Fibroblast of lung (primary cell): Measurements from ENCODE around the gene HOXC9.

Experiments used
- EZH2 ChIP-seq: IDR thresholded peaks from 2 replicates; pipeline ENCODE4 v1.5.1; 2012; ENCODE audit warnings: low read length, control low read depth, mild to moderate bottlenecking; ENCODE audit errors: missing control alignments
- TF ChIP-seq, protein P1 (sequence below), 2 donors: IDR thresholded peaks in 1 of 2; conservative IDR thresholded peaks in 1 of 2; 1 replicate in 1 of 2; 2 replicates in 1 of 2; pipeline ENCODE4 v1.5.1; 2011 to 2012; ENCODE audit warnings: low read length in 2 of 2, control low read depth in 1 of 2, inconsistent platforms in 1 of 2, low read depth in 1 of 2, mild to moderate bottlenecking in 1 of 2

- TF ChIP-seq, protein P1, sequence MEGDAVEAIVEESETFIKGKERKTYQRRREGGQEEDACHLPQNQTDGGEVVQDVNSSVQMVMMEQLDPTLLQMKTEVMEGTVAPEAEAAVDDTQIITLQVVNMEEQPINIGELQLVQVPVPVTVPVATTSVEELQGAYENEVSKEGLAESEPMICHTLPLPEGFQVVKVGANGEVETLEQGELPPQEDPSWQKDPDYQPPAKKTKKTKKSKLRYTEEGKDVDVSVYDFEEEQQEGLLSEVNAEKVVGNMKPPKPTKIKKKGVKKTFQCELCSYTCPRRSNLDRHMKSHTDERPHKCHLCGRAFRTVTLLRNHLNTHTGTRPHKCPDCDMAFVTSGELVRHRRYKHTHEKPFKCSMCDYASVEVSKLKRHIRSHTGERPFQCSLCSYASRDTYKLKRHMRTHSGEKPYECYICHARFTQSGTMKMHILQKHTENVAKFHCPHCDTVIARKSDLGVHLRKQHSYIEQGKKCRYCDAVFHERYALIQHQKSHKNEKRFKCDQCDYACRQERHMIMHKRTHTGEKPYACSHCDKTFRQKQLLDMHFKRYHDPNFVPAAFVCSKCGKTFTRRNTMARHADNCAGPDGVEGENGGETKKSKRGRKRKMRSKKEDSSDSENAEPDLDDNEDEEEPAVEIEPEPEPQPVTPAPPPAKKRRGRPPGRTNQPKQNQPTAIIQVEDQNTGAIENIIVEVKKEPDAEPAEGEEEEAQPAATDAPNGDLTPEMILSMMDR (conservative IDR thresholded peaks at IDR 0.05 in 1 of 2, IDR thresholded peaks at IDR 0.05 in 1 of 2; ENCODE audit: low read depth in 1 of 2, low read length in 2 of 2) = no peak
- TF ChIP-seq EZH2 = no peak
Measured at GRCh38 chr12:54022960-54023884, 23.3 kb downstream of the HOXC9 start.
